Activated CD8-positive, alpha-beta T cell treated with anti-CD3 and anti-CD28 coated beads, Interleukin-2, amount 10 ng/mL, durations not matched to agents 7 days and 5 days (primary cell): ENCODE measurements around the gene MX1. TPM values are rescaled to one million over a fixed set of nuclear protein-coding genes. Genes with fewer than 3 reads are reported as not detected.
A peak's percentile ranks its signal among the peaks of the same experiment; 100 is the strongest.

Source experiments
- ATAC-seq: fragments of 150-1000 bp; cut with Tn5 transposase; one replicate; pipeline ENCODE4 v1.10.0; 2021; ENCODE audit warnings: moderate library complexity
- CTCF ChIA-PET: fragments of 350-600 bp; sonication (Branson Sonifier 250); formaldehyde crosslinking; loops from one replicate; lab custom pipeline; 2021; ENCODE audit warnings: antibody characterized with exemption; lab: Charles Lee
- POLR2A ChIA-PET: fragments of 350-600 bp; sonication (Branson Sonifier 250); formaldehyde crosslinking; loops from one replicate; lab custom pipeline; 2021; ENCODE audit warnings: antibody characterized with exemption; lab: Charles Lee
- DNase-seq: peaks from one replicate; pipeline ENCODE4 v3.0.0-alpha.2; 2020
- H3K27ac Mint-ChIP-seq: one replicate; pipeline ENCODE4 v1.8.0; 2021; ENCODE audit warnings: mild to moderate bottlenecking, mixed read lengths
- H3K27me3 Mint-ChIP-seq: one replicate; pipeline ENCODE4 v1.8.0; 2021; ENCODE audit warnings: low read depth, mixed read lengths
- H3K36me3 Mint-ChIP-seq: one replicate; pipeline ENCODE4 v1.8.0; 2021; ENCODE audit warnings: low read depth, mixed read lengths
- H3K4me1 Mint-ChIP-seq: one replicate; pipeline ENCODE4 v1.8.0; 2021; ENCODE audit warnings: low read depth, mixed read lengths
- H3K4me3 Mint-ChIP-seq: one replicate; pipeline ENCODE4 v1.8.0; 2021; ENCODE audit warnings: mild to moderate bottlenecking, mixed read lengths
- H3K9me3 Mint-ChIP-seq: one replicate; pipeline ENCODE4 v1.8.0; 2022; ENCODE audit warnings: mixed read lengths; ENCODE audit not compliant: insufficient read depth
- total RNA-seq, 2 experiments: library from RNA; stranded (reverse); gene quantifications; one replicate each; pipeline ENCODE4 v1.2.3, GENCODE V29; 2021

The MX1 gene
- 100 to 1,000 TPM; 563 to 584 TPM for total RNA-seq

DNA sequence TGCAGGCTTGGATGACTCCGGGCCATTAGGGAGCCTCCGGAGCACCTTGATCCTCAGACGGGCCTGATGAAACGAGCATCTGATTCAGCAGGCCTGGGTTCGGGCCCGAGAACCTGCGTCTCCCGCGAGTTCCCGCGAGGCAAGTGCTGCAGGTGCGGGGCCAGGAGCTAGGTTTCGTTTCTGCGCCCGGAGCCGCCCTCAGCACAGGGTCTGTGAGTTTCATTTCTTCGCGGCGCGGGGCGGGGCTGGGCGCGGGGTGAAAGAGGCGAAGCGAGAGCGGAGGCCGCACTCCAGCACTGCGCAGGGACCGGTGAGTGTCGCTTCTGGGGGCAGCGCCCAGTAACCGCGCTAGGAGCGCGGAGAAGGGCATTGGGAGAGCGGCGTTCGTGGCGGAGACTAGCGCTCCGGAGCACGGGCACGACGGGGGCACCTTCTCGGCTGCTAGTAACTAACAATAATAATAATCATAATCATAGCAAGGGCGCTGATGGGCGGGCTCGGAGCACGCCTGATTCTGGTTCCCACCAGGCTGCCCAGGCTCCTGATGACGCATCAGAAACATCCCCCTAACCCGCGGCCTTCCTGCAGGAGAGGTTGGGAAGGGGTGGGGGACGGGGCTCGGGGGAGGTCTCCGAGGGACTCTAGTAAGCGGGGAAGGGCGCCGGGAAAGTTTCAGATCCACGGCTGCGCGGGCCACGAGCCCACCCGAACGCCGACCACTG, at the start of gene MX1:
TSS of gene MX1 (plus strand) at position 286 of the 722 bp plus-strand sequence. CDS start 5,832 bp downstream, outside the sequence.
- H3K36me3 Mint-ChIP-seq = peaks cover 77% of the 10 kb centered on the region
- peak; percentile 96 for DNase-seq
- no peaks in the 10 kb centered on the region for H3K27me3 Mint-ChIP-seq
- H3K4me1 Mint-ChIP-seq = peaks cover 83% of the 10 kb centered on the region
- peak within 1 kb of the TSS; percentile 100 for H3K27ac Mint-ChIP-seq
- peak; percentile 94 for ATAC-seq
- CTCF ChIA-PET = interaction anchor here (0.5 to 1.9 kb wide), 4 partner anchors 14 to 682 kb away, joined by 3 to 8 read pairs (median 4); no protein-coding TSS in a partner anchor
- H3K4me3 Mint-ChIP-seq = peak within 1 kb of the TSS; percentile 94
- POLR2A ChIA-PET = interaction anchor here (0.6 to 10.3 kb wide), 22 partner anchors 9 to 763 kb away, joined by 3 to 178 read pairs (median 4); partner anchors contain the start of gene MX2
- H3K9me3 Mint-ChIP-seq = no peaks in the 10 kb centered on the region

DNA sequence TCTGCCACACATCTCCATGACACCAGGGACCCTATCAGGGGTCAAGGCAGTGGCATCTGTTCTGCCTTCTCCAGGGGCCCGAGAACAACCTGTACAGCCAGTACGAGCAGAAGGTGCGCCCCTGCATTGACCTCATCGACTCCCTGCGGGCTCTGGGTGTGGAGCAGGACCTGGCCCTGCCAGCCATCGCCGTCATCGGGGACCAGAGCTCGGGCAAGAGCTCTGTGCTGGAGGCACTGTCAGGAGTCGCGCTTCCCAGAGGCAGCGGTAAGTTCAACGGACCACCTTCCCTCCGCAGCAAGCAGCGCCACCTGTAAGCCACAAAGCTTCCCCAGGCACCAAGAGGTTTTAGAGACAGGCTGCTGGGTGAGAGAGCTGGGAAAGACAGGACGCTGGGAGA, 48.3 kb upstream of the MX1 start:
- ChIA-PET POLR2A (interaction anchor here (2.0 kb wide), 1 partner anchor 16 kb away, joined by 4 read pairs; the partner anchor contains the start of gene MX2), CTCF (interaction anchor here (0.6 to 1.4 kb wide), 2 partner anchors 94 to 610 kb away, joined by 3 to 6 read pairs; no protein-coding TSS in a partner anchor)
- no peaks in the 10 kb centered on the region for H3K27me3 Mint-ChIP-seq
- H3K9me3 Mint-ChIP-seq = no peaks in the 10 kb centered on the region
- DNase-seq = no peak
- no peak overlapping the region for H3K4me3 Mint-ChIP-seq
- H3K36me3 Mint-ChIP-seq = peaks cover 49% of the 10 kb centered on the region
- peaks cover 14% of the 10 kb centered on the region for H3K4me1 Mint-ChIP-seq
- peak overlapping the region; percentile 22 for H3K27ac Mint-ChIP-seq
- ATAC-seq = no peak

DNA sequence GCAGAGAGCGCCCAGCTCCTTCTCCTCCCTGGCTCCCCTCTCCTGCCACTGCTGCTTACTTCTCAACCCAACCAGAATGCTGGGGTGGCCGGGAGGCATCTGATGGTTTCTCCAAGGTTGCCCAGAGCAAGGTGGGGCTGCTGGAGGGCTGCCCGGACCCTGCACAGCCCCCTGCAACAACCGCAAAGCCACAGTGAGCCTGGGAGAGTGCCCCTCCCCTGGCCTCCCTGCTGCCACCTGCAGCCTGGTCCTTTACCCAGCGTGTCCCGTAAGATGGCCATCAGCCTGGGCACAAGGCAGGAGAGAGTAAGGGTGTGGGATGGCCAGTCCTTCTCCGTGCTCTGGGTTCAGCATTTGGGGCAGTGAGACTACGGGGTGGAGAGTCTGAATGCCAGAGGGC, 47.2 kb upstream of the MX1 start:
- peaks cover 55% of the 10 kb centered on the region for H3K36me3 Mint-ChIP-seq
- CTCF ChIA-PET = no interaction called here
- H3K9me3 Mint-ChIP-seq = no peaks in the 10 kb centered on the region
- H3K4me1 Mint-ChIP-seq = peaks cover 7% of the 10 kb centered on the region
- H3K4me3 Mint-ChIP-seq = no peak overlapping the region
- no peaks in the 10 kb centered on the region for H3K27me3 Mint-ChIP-seq
- POLR2A ChIA-PET = no interaction called here
- ATAC-seq (no peak), DNase-seq (no peak)
- H3K27ac Mint-ChIP-seq = no peak overlapping the region

DNA sequence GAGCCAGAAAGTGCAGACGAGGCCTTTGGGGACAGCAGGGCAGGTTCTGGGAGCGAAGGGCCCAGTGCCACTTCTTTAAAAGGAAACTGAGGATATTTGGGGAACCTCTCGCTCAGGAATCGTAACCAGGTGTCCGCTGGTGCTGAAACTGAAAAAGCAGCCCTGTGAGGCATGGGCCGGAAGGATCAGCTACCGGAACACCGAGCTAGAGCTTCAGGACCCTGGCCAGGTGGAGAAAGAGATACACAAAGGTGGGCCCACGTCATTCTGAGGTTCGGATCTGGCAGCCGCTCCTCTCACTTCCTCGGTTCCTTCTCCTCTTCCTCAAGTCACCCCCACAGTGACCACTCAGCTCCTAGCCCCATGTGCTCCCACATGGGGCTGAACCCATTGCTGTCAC, 46.1 kb upstream of the MX1 start:
- no peak for ATAC-seq
- H3K27me3 Mint-ChIP-seq = no peaks in the 10 kb centered on the region
- H3K27ac Mint-ChIP-seq = no peak overlapping the region
- ChIA-PET POLR2A (interaction anchor here (1.5 kb wide), 1 partner anchor 47 kb away, joined by 3 read pairs; the partner anchor contains the start of gene MX1), CTCF (no interaction called here)
- no peak for DNase-seq
- no peak overlapping the region for H3K4me3 Mint-ChIP-seq
- H3K9me3 Mint-ChIP-seq = no peaks in the 10 kb centered on the region
- H3K4me1 Mint-ChIP-seq = peaks cover 3% of the 10 kb centered on the region
- peaks cover 56% of the 10 kb centered on the region for H3K36me3 Mint-ChIP-seq

- CTCF ChIA-PET = no interaction called here
- Mint-ChIP-seq H3K27me3 (no peaks in the 10 kb centered on the region), H3K9me3 (no peaks in the 10 kb centered on the region), H3K27ac (no peak overlapping the region), H3K4me3 (no peak overlapping the region), H3K4me1 (no peaks in the 10 kb centered on the region), H3K36me3 (peaks cover 57% of the 10 kb centered on the region)
- DNase-seq (no peak), ATAC-seq (no peak)
- POLR2A ChIA-PET = no interaction called here
These were observed 44.3 kb upstream of the MX1 start for GRCh38 chr21:41381731-41382130.

- no peak for DNase-seq
- Mint-ChIP-seq H3K27me3 (no peaks in the 10 kb centered on the region), H3K27ac (peak overlapping the region; percentile 7), H3K36me3 (peaks cover 48% of the 10 kb centered on the region), H3K4me1 (no peaks in the 10 kb centered on the region), H3K4me3 (no peak overlapping the region), H3K9me3 (no peaks in the 10 kb centered on the region)
- no peak for ATAC-seq
- ChIA-PET POLR2A (no interaction called here), CTCF (no interaction called here)
These were observed 38.8 kb upstream of the MX1 start for GRCh38 chr21:41387042-41387819.

DNA sequence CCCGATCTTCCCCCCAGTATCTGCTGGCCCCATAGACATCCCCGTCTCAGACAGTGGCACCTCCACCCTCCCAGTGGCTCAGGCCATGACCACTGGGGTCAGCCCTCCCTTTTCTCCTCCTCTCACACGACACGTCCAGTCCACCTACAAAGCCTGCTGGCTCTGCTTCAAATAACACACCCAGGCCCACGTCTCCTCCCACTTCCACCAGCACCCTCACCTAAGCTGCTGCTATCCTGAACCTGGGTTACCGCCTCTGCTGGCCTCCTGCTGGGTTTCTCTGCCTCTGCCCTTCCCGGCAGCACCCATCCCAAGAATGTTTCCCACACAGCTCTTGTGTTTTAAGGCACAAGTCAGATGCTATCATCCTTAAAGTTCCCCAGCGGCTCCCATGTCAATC, 38.2 kb upstream of the MX1 start:
- ATAC-seq (no peak), DNase-seq (no peak)
- Mint-ChIP-seq H3K4me1 (no peaks in the 10 kb centered on the region), H3K36me3 (peaks cover 44% of the 10 kb centered on the region), H3K27me3 (no peaks in the 10 kb centered on the region), H3K9me3 (no peaks in the 10 kb centered on the region), H3K4me3 (no peak overlapping the region), H3K27ac (no peak overlapping the region)
- CTCF ChIA-PET = no interaction called here
- POLR2A ChIA-PET = no interaction called here

GRCh38 chr21:41388259-41388658, 37.8 kb upstream of the MX1 start:
- peaks cover 43% of the 10 kb centered on the region for H3K36me3 Mint-ChIP-seq
- POLR2A ChIA-PET = interaction anchor here (1.0 kb wide), 1 partner anchor 37 kb away, joined by 3 read pairs; no protein-coding TSS in a partner anchor
- CTCF ChIA-PET = no interaction called here
- H3K27ac Mint-ChIP-seq = no peak overlapping the region
- no peak for ATAC-seq
- H3K4me3 Mint-ChIP-seq = no peak overlapping the region
- no peak for DNase-seq
- no peaks in the 10 kb centered on the region for H3K27me3 Mint-ChIP-seq
- H3K4me1 Mint-ChIP-seq = no peaks in the 10 kb centered on the region
- no peaks in the 10 kb centered on the region for H3K9me3 Mint-ChIP-seq

DNA sequence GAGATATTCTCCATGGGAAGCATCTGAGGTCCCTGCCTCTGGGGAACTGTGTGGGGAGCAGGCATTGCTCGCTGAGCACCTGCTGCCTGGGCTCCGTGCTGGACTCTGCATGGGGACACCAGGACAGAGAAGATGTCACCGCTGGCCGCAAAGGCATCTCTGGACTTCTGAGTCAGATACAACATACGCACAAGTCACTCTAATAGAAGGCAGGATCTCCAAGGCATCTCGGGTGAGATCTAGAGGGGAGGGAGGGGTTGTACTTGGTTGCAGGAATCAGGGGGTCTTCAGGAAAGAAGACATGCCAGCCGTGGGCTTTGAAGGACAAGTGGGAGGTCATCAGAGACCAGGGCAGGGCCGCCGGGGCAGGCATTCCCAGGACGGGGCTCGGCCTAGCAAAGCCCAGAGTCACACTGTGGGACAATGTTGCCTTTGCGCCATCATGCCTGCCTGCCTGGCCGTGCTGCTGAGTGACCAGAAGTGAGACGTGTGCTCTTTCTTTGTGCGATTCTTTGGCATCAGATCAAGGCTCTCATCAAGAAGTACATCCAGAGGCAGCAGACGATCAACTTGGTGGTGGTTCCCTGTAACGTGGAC, 35.9 kb upstream of the MX1 start:
- POLR2A ChIA-PET = no interaction called here
- Mint-ChIP-seq H3K27ac (no peak overlapping the region), H3K4me1 (no peaks in the 10 kb centered on the region), H3K27me3 (no peaks in the 10 kb centered on the region), H3K36me3 (peaks cover 48% of the 10 kb centered on the region), H3K9me3 (no peaks in the 10 kb centered on the region), H3K4me3 (no peak overlapping the region)
- ATAC-seq (no peak), DNase-seq (no peak)
- CTCF ChIA-PET = no interaction called here

- H3K9me3 Mint-ChIP-seq = no peaks in the 10 kb centered on the region
- DNase-seq = no peak
- no peaks in the 10 kb centered on the region for H3K27me3 Mint-ChIP-seq
- ChIA-PET POLR2A (no interaction called here), CTCF (no interaction called here)
- no peak overlapping the region for H3K4me3 Mint-ChIP-seq
- H3K4me1 Mint-ChIP-seq = peaks cover 3% of the 10 kb centered on the region
- peak overlapping the region; percentile 51 for H3K27ac Mint-ChIP-seq
- H3K36me3 Mint-ChIP-seq = peaks cover 54% of the 10 kb centered on the region
- no peak for ATAC-seq
These were observed 32.1 kb upstream of the MX1 start for GRCh38 chr21:41393876-41394465.

GRCh38 chr21:41396558-41397075, 29.4 kb upstream of the MX1 start:
- no peak for DNase-seq
- Mint-ChIP-seq H3K9me3 (no peaks in the 10 kb centered on the region), H3K4me3 (no peak overlapping the region), H3K4me1 (peaks cover 3% of the 10 kb centered on the region), H3K36me3 (peaks cover 67% of the 10 kb centered on the region), H3K27ac (no peak overlapping the region), H3K27me3 (no peaks in the 10 kb centered on the region)
- ChIA-PET CTCF (no interaction called here), POLR2A (interaction anchor here (1.6 kb wide), 1 partner anchor 22 kb away, joined by 6 read pairs; no protein-coding TSS in a partner anchor)
- no peak for ATAC-seq
